ENCODE measurements around the gene NCBP2.

Gene NCBP2

DNA sequence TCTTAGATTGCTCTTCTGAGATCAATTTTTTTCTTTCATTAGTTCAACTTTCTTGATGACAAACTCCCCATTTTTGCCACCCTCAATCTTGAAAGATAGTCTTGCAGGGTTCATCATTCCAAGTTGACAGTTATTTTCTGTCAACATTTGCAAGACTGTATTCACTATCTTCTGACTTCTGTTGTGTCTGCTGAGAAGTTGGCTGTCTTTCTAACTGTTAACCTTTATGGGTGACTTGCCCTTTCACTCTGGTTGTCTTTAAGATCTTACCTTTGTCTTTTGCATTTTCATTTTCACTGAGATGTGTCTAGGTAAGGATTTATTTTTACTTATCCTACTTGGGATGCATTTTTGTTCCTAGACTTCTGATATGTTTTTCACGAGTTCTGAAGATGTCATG lies 40.9 kb upstream of the NCBP2 start:
- TF ChIP-seq POLR2AphosphoS5 (IDR thresholded peaks at IDR 0.05; ENCODE audit: low read depth, low read length) (no peak), SIN3A (IDR thresholded peaks at IDR 0.05; ENCODE audit: borderline replicate concordance, insufficient read depth, low read length) (no peak), FOXP2 (optimal IDR thresholded peaks at IDR 0.05; ENCODE audit: borderline replicate concordance, extremely low read depth, extremely low read length, insufficient read depth) (no peak), TAF1 (IDR thresholded peaks at IDR 0.05; ENCODE audit: borderline replicate concordance, insufficient read depth, low read length) (no peak)
- TF ChIP-seq, protein P1, sequence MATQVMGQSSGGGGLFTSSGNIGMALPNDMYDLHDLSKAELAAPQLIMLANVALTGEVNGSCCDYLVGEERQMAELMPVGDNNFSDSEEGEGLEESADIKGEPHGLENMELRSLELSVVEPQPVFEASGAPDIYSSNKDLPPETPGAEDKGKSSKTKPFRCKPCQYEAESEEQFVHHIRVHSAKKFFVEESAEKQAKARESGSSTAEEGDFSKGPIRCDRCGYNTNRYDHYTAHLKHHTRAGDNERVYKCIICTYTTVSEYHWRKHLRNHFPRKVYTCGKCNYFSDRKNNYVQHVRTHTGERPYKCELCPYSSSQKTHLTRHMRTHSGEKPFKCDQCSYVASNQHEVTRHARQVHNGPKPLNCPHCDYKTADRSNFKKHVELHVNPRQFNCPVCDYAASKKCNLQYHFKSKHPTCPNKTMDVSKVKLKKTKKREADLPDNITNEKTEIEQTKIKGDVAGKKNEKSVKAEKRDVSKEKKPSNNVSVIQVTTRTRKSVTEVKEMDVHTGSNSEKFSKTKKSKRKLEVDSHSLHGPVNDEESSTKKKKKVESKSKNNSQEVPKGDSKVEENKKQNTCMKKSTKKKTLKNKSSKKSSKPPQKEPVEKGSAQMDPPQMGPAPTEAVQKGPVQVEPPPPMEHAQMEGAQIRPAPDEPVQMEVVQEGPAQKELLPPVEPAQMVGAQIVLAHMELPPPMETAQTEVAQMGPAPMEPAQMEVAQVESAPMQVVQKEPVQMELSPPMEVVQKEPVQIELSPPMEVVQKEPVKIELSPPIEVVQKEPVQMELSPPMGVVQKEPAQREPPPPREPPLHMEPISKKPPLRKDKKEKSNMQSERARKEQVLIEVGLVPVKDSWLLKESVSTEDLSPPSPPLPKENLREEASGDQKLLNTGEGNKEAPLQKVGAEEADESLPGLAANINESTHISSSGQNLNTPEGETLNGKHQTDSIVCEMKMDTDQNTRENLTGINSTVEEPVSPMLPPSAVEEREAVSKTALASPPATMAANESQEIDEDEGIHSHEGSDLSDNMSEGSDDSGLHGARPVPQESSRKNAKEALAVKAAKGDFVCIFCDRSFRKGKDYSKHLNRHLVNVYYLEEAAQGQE (IDR thresholded peaks at IDR 0.05; ENCODE audit: insufficient read depth in 1 of 2, low read depth in 2 of 2, low read length in 2 of 2): no peak

DNA sequence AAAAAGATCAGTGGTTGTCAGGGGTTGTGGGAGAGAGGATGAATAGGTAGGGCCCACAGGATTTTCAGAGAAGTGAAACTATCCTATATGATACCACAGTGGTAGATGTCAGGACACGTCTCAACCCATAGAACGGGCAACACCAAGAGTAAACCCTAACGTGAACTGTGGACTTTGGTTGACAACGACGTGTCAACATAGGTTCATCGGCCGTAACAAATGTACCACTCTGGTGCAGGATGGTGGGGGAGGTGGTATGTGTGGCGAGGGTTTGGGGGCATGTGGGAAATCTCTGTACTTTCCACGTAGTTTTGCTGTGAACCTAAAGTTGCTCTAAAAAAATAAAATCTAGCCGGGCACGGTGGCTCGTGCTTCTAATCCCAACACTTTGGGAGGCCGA lies 39.3 kb upstream of the NCBP2 start:
- TF ChIP-seq TAF1 (IDR thresholded peaks at IDR 0.05; ENCODE audit: borderline replicate concordance, insufficient read depth, low read length) (no peak), FOXP2 (optimal IDR thresholded peaks at IDR 0.05; ENCODE audit: borderline replicate concordance, extremely low read depth, extremely low read length, insufficient read depth) (no peak), SIN3A (IDR thresholded peaks at IDR 0.05; ENCODE audit: borderline replicate concordance, insufficient read depth, low read length) (no peak), POLR2AphosphoS5 (IDR thresholded peaks at IDR 0.05; ENCODE audit: low read depth, low read length) (no peak)
- TF ChIP-seq, protein P1 (IDR thresholded peaks at IDR 0.05; ENCODE audit: insufficient read depth in 1 of 2, low read depth in 2 of 2, low read length in 2 of 2): no peak

DNA sequence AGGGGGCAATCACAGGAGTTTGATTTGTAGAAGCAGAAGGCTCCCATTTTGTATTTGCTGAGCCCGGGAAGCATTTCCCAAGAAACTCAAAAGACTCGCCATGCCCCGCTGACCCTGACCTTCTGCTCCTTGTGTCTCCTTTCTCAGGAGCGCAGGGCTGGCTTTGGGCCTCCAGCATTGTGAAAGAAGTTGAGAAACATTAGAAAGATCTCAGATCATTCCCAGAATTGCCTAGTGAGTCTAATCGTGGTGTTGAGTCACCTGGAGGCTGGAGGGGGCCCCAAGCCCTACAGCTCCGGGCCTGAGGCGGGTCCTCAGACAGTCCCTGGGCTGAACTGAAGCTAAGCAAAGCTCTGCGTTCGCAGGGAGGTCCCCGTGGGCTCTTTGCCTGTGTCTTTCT lies 37.2 kb upstream of the NCBP2 start:
- no peak for TF ChIP-seq POLR2AphosphoS5 (IDR thresholded peaks at IDR 0.05; ENCODE audit: low read depth, low read length)

DNA sequence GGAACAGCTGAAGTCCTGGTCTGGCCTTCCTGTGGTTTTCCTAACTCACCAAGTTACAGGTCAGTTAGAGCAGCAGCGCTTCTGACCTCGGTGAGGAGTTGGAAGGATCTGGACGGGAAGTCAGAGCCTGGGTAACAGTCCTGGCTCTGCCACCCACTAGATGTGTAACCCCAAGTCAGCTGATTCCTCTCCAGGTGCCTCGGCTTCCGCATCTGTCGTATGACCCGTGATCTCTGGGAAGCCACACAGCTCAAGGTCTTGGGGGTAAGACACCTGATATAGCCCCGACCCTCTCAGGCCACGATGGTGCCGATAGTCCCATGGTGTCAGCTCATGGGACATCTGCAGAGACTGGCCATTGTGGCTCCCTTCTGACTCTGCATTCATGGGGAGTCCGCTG lies 34.6 kb upstream of the NCBP2 start:
- TF ChIP-seq SIN3A (IDR thresholded peaks at IDR 0.05; ENCODE audit: borderline replicate concordance, insufficient read depth, low read length) (no peak), POLR2AphosphoS5 (IDR thresholded peaks at IDR 0.05; ENCODE audit: low read depth, low read length) (no peak), TAF1 (IDR thresholded peaks at IDR 0.05; ENCODE audit: borderline replicate concordance, insufficient read depth, low read length) (no peak), FOXP2 (optimal IDR thresholded peaks at IDR 0.05; ENCODE audit: borderline replicate concordance, extremely low read depth, extremely low read length, insufficient read depth) (no peak)
- TF ChIP-seq, protein P1 (IDR thresholded peaks at IDR 0.05; ENCODE audit: insufficient read depth in 1 of 2, low read depth in 2 of 2, low read length in 2 of 2): no peak

DNA sequence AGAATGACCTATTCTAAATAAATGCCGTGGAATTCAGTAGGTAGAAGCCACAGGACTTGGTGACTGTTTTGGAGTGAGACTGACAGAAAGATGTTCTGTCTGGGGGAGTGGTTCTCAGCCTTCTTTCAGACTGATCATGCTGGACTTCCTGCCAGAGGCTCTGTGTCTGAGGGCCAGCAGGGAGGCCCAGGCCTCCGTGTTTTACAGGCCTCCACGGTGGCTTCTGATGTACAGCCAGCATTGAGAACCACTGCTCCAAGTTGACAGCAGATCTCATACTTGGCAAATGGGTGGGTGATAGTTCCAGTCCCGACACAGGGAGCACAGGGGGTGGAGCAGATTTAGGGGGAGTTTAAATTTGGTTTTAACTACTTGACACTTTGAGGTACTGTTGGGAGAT lies 33.0 kb upstream of the NCBP2 start:
- no peak for TF ChIP-seq FOXP2 (optimal IDR thresholded peaks at IDR 0.05; ENCODE audit: borderline replicate concordance, extremely low read depth, extremely low read length, insufficient read depth)
- TF ChIP-seq POLR2AphosphoS5 (IDR thresholded peaks at IDR 0.05; ENCODE audit: low read depth, low read length): no peak
- TF ChIP-seq, protein P1 (IDR thresholded peaks at IDR 0.05; ENCODE audit: insufficient read depth in 1 of 2, low read depth in 2 of 2, low read length in 2 of 2): no peak
- TF ChIP-seq TAF1 (IDR thresholded peaks at IDR 0.05; ENCODE audit: borderline replicate concordance, insufficient read depth, low read length): no peak
